Sigmoid colon (tissue), 4 donors: ENCODE data around the gene RELB.

Experiments used
- CTCF ChIP-seq, 4 experiments: fragments of 450-650 bp in 3 of 4; fragments of 200-600 bp in 1 of 4; IDR thresholded peaks; one replicate each; pipeline ENCODE4 v1.5.1; 2016 to 2019; ENCODE audit warnings: antibody characterized with exemption in 4 of 4, mild to moderate bottlenecking in 3 of 4, moderate library complexity in 2 of 4
- EP300 ChIP-seq, 4 donors: sonication (generic); formaldehyde crosslinking; IDR thresholded peaks; one replicate each; pipeline ENCODE4 v1.6.1; 2017; ENCODE audit warnings: antibody characterized with exemption in 4 of 4
- POLR2A ChIP-seq, 2 donors: fragments of 450-650 bp; IDR thresholded peaks; one replicate each; pipeline ENCODE4 v1.6.1; 2016; ENCODE audit warnings: antibody characterized with exemption in 2 of 2, mild to moderate bottlenecking in 2 of 2, moderate library complexity in 2 of 2
- POLR2AphosphoS5 ChIP-seq, 4 donors: sonication (generic); formaldehyde crosslinking; IDR thresholded peaks; one replicate each; pipeline ENCODE4 v1.6.1; 2017; ENCODE audit warnings: antibody characterized with exemption in 4 of 4

DNA sequence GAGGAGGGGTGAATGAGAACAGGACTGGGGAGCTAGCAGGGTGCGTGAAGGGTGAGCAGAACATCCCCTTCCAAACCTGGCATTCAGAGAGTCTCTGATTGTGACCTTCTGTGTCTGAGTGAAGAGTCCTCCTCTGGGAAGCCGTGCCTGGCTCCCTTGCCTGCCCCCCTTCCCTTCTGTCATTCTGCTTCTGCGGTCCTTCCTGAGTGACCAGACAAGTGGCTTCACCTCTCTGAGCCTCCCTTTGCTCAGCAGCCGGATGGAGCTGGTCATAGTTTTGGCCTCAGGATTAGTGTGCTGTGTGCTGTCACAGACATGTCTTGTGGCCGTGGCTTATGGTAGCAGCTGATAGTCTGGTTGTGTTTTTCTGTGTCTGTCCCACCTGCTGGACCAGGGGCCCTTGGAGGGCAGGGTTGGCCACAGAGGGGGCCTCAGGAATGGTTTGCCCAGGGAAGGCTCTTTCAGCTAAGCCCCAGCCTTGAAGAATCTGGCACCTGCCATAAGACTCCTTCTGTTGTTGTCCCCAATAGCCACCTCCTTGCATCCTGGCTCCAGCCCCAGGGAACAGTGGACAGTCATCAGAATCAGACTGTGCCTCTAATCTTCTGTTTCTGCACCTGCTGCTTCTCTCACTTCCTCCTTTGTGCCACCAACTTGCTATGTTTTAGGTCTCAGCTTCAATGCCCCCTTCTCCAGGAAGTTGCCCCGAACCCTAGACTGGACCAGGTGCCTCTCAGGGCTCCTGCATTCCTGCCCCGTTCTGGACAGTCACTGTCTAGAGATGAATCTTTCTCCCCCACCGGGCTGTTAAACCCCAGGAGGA lies 40.1 kb upstream of the RELB start:
- no peak for TF ChIP-seq POLR2AphosphoS5 (IDR thresholded peaks at IDR 0.05)
- no peak for TF ChIP-seq CTCF (IDR thresholded peaks at IDR 0.05)
- TF ChIP-seq POLR2A (IDR thresholded peaks at IDR 0.05): no peak
- no peak for TF ChIP-seq EP300 (IDR thresholded peaks at IDR 0.05)
